ENCODE measurements around the gene PPEF1.
A peak's percentile ranks its signal among the peaks of the same experiment; 100 is the strongest.
"Not testable (repeated sequence)": the region's sequence is repeated elsewhere in the genome, so short reads cannot be mapped to it uniquely, and the experiment has no call there.

The PPEF1 gene

GRCh38 chrX:18725310-18725943, 18.0 kb downstream of the PPEF1 start:
- Histone ChIP-seq H3K9me3 (no peaks in the 10 kb centered on the region), H3K36me3 (no peaks in the 10 kb centered on the region), H3K4me3 (ENCODE audit: low read depth in 1 of 2, low read length in 1 of 2) (peak overlapping the region in 1 of 2 experiments; percentile 20), H3K27ac (peak overlapping the region; percentile 36), H3K4me1 (ENCODE audit: control insufficient read depth in 1 of 2, insufficient read depth in 1 of 2, low read depth in 1 of 2, low read length in 1 of 2) (peaks cover 11 to 12% of the 10 kb centered on the region in 2 experiments), H3K27me3 (no peaks in the 10 kb centered on the region)
- TF ChIP-seq CTCF (IDR thresholded peaks at IDR 0.05) = no peak

- Histone ChIP-seq H3K4me1 (ENCODE audit: control insufficient read depth in 1 of 2, insufficient read depth in 1 of 2, low read depth in 1 of 2, low read length in 1 of 2) (peaks cover 3 to 4% of the 10 kb centered on the region in 2 experiments), H3K27ac (no peak overlapping the region)
- TF ChIP-seq CTCF (IDR thresholded peaks at IDR 0.05) = no peak
Measured at GRCh38 chrX:18733287-18733686, 25.8 kb downstream of the PPEF1 start.

GRCh38 chrX:18739609-18740008, 32.2 kb downstream of the PPEF1 start:
- not testable (repeated sequence) for H3K27me3 ChIP-seq; H3K9me3 ChIP-seq; H3K4me3 ChIP-seq (ENCODE audit: low read depth in 1 of 2, low read length in 1 of 2); H3K27ac ChIP-seq; H3K36me3 ChIP-seq
- H3K4me1 ChIP-seq (ENCODE audit: control insufficient read depth in 1 of 2, insufficient read depth in 1 of 2, low read depth in 1 of 2, low read length in 1 of 2) = peaks cover 8 to 19% of the 10 kb centered on the region in 2 experiments

More at GRCh38 chrX:18733287-18733686, 25.8 kb downstream of the PPEF1 start:
- no peaks in the 10 kb centered on the region for H3K36me3 ChIP-seq
- no peaks in the 10 kb centered on the region for H3K27me3 ChIP-seq
- no peak overlapping the region for H3K4me3 ChIP-seq (ENCODE audit: low read depth in 1 of 2, low read length in 1 of 2)
- H3K9me3 ChIP-seq = no peaks in the 10 kb centered on the region

GRCh38 chrX:18748499-18748898, 41.1 kb downstream of the PPEF1 start:
- no peaks in the 10 kb centered on the region for H3K4me1 ChIP-seq (ENCODE audit: control insufficient read depth in 1 of 2, insufficient read depth in 1 of 2, low read depth in 1 of 2, low read length in 1 of 2)
- no peak overlapping the region for H3K27ac ChIP-seq
- H3K4me3 ChIP-seq (ENCODE audit: low read depth in 1 of 2, low read length in 1 of 2) = no peak overlapping the region
- no peaks in the 10 kb centered on the region for H3K9me3 ChIP-seq
- H3K27me3 ChIP-seq = no peaks in the 10 kb centered on the region
- no peaks in the 10 kb centered on the region for H3K36me3 ChIP-seq
- TF ChIP-seq CTCF (IDR thresholded peaks at IDR 0.05) = no peak

- Histone ChIP-seq H3K27me3 (no peaks in the 10 kb centered on the region), H3K9me3 (no peaks in the 10 kb centered on the region), H3K36me3 (no peaks in the 10 kb centered on the region), H3K27ac (no peak overlapping the region), H3K4me1 (ENCODE audit: control insufficient read depth in 1 of 2, insufficient read depth in 1 of 2, low read depth in 1 of 2, low read length in 1 of 2) (no peaks in the 10 kb centered on the region), H3K4me3 (ENCODE audit: low read depth in 1 of 2, low read length in 1 of 2) (no peak overlapping the region)
- no peak for TF ChIP-seq CTCF (IDR thresholded peaks at IDR 0.05)
Measured at GRCh38 chrX:18753631-18754030, 46.2 kb downstream of the PPEF1 start.

GRCh38 chrX:18755651-18756050, 48.2 kb downstream of the PPEF1 start:
- Histone ChIP-seq H3K36me3 (no peaks in the 10 kb centered on the region), H3K4me3 (ENCODE audit: low read depth in 1 of 2, low read length in 1 of 2) (no peak overlapping the region)
- TF ChIP-seq CTCF (IDR thresholded peaks at IDR 0.05) = no peak

More at GRCh38 chrX:18755651-18756050, 48.2 kb downstream of the PPEF1 start:
- Histone ChIP-seq H3K4me1 (ENCODE audit: control insufficient read depth in 1 of 2, insufficient read depth in 1 of 2, low read depth in 1 of 2, low read length in 1 of 2) (no peaks in the 10 kb centered on the region), H3K27me3 (no peaks in the 10 kb centered on the region), H3K27ac (no peak overlapping the region), H3K9me3 (no peaks in the 10 kb centered on the region)

All from neutrophil (primary cell).